ENCODE data around the gene TDG.

Gene TDG

DNA sequence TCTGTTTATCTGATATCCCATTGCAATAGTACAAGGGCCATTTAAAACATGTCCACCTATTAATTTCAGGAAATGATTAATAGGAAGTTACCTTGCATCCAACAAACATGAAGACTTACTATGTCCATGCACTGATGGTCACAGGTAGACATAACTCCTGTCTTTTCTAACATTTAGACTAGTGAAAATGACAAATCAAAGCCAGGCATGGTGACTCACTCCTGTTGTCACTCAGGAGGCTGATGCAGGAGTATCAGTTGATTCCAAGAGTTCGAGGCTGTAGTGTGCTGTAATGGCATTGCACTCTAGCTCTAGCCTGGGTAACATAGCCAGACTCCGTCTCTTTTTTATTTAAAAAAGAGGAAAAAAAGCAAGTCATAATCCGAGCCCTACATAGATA is 20.7 kb upstream of the TDG start:
- H3K36me3 ChIP-seq (ENCODE audit: control insufficient read depth, insufficient read depth, low read length) = peaks cover 48% of the 10 kb centered on the region

DNA sequence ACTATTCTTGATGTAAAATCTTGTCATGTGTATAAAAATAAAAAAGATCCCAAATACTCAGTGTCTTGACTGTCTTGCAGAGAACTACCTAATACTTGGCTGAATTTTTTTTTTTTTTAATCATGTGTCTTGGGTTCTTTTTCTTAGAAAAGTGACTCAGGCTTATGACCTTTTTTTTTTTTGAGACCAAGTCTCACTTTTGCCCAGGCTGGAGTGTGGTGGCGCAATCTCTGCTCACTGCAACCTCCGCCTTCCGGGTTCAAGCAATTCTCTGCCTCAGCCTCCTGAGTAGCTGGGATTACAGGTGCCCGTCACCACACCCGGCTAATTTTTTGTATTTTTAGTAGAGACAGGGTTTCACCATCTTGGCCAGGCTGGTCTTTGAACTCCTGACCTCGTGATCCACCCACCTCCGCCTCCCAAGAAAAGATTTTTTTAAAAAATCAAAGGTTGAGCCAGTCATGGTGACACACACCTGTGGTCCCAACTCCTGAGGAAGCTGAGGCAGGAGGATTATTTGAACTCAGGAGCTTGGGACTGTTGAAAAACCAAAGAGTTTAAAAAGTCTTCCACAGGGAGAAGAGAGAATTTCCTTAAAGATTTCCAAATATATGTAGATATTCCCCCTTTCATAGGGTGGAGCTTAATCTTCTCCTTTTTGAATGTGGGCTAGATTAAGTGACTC is 17.7 kb upstream of the TDG start:
- H3K4me1 ChIP-seq (ENCODE audit: control insufficient read depth, insufficient read depth, low read length) = no peaks in the 10 kb centered on the region
- no peak overlapping the region for H3K4me3 ChIP-seq (ENCODE audit: low read depth, low read length)
- H3K9me3 ChIP-seq (ENCODE audit: control insufficient read depth, insufficient read depth, low read length) = no peaks in the 10 kb centered on the region
- no peaks in the 10 kb centered on the region for H3K27me3 ChIP-seq (ENCODE audit: control insufficient read depth, insufficient read depth, low read length)
- no peak overlapping the region for H3K9ac ChIP-seq (ENCODE audit: low read depth, low read length)
- peaks cover 27% of the 10 kb centered on the region for H3K36me3 ChIP-seq (ENCODE audit: control insufficient read depth, insufficient read depth, low read length)

More for the DNA sequence above, 20.7 kb upstream of the TDG start:
- Histone ChIP-seq H3K27me3 (ENCODE audit: control insufficient read depth, insufficient read depth, low read length) (no peaks in the 10 kb centered on the region), H3K4me1 (ENCODE audit: control insufficient read depth, insufficient read depth, low read length) (no peaks in the 10 kb centered on the region), H3K4me3 (ENCODE audit: low read depth, low read length) (no peak overlapping the region), H3K9me3 (ENCODE audit: control insufficient read depth, insufficient read depth, low read length) (no peaks in the 10 kb centered on the region), H3K9ac (ENCODE audit: low read depth, low read length) (no peak overlapping the region)

DNA sequence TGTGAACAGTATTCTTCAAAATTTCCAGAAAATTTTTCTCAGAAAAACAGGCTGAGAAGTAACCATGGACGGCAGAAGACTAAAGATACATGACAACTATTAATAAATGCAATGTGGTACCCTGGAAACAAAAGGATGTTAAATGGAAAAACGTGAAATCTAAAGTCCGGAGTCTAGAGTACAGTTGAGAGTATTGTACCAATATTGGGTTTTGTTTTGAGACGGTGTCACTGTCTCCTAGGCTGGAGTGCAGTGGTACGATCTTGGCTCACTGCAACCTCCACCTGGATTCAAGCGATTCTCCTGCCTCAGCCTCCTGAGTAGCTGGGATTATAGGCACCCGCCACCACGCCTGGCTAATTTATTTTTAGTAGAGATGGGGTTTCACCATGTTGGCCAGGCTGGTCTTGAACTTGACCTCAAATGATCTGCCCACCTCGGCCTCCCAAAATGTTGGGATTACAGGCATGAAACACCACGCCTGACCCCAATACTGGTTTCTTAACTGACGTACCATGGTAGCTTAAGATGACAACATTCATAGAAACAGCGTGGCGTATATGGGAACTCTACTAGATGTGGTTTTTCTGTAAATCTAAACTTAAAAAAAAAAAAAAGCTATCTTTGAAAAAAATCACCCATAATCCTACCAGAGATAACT is 16.8 kb upstream of the TDG start:
- no peaks in the 10 kb centered on the region for H3K9me3 ChIP-seq (ENCODE audit: control insufficient read depth, insufficient read depth, low read length)
- no peak overlapping the region for H3K4me3 ChIP-seq (ENCODE audit: low read depth, low read length)
- no peaks in the 10 kb centered on the region for H3K4me1 ChIP-seq (ENCODE audit: control insufficient read depth, insufficient read depth, low read length)
- H3K9ac ChIP-seq (ENCODE audit: low read depth, low read length) = no peak overlapping the region
- H3K36me3 ChIP-seq (ENCODE audit: control insufficient read depth, insufficient read depth, low read length) = peaks cover 31% of the 10 kb centered on the region
- no peaks in the 10 kb centered on the region for H3K27me3 ChIP-seq (ENCODE audit: control insufficient read depth, insufficient read depth, low read length)

DNA sequence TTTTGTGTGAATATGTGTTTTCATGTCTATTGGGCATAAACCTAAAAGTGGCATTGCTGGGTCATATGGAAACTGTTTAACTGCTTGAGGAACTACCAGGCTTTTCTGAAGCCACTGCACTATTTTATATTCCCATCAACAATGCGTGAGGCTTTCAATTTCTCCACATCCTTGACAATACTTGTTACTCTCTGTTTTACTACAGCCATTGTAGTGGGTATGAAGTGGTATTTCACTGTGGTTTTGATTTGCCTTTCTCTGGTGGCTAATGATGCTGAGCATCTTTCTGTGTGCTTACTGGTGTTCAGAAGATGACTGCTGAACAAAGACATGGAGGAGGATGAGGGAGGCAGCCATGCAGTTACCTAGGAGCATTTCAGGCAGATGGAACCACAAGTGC is 13.2 kb upstream of the TDG start:
- Histone ChIP-seq H3K9me3 (ENCODE audit: control insufficient read depth, insufficient read depth, low read length) (no peaks in the 10 kb centered on the region), H3K27me3 (ENCODE audit: control insufficient read depth, insufficient read depth, low read length) (no peaks in the 10 kb centered on the region), H3K4me3 (ENCODE audit: low read depth, low read length) (no peak overlapping the region), H3K36me3 (ENCODE audit: control insufficient read depth, insufficient read depth, low read length) (peaks cover 8% of the 10 kb centered on the region), H3K4me1 (ENCODE audit: control insufficient read depth, insufficient read depth, low read length) (peaks cover 2% of the 10 kb centered on the region), H3K9ac (ENCODE audit: low read depth, low read length) (no peak overlapping the region)

DNA sequence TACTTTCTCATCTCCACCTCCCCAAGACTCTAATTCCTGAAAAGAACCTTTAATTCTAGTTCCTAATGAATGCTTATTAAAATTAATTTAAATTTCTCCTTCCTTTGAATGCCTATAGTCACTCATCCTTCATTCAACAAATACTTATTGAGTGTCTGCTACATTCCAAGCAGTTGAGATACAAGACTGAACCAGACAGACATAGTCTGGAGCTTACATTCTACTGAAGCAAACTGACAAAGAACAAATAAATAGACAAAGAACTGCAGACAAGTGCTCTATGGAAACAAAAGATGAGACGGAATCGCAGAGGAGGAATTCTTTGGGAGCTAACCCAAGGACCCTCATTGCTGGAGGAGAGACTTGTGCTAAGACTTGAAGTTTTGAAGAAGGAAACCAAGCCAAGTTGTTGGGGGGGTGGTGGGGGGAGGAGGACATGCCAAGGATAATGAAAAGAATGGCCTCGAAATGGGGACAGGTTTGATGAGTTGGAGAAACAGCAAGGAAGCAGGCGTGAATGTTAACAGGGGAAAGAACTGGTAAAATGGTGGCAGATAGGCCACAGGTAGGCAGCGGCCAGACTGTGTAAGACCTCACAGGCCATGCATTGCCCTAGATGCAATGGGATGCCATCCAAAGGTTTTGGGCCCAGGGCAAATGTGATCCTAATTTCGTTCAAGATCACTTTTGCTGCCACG is 9.7 kb upstream of the TDG start:
- no peaks in the 10 kb centered on the region for H3K27me3 ChIP-seq (ENCODE audit: control insufficient read depth, insufficient read depth, low read length)
- H3K36me3 ChIP-seq (ENCODE audit: control insufficient read depth, insufficient read depth, low read length) = peaks cover 3% of the 10 kb centered on the region
- H3K9me3 ChIP-seq (ENCODE audit: control insufficient read depth, insufficient read depth, low read length) = no peaks in the 10 kb centered on the region
- H3K4me1 ChIP-seq (ENCODE audit: control insufficient read depth, insufficient read depth, low read length) = peaks cover 2% of the 10 kb centered on the region
- peak overlapping the region; percentile 81 for H3K4me3 ChIP-seq (ENCODE audit: low read depth, low read length)
- peak overlapping the region; percentile 80 for H3K9ac ChIP-seq (ENCODE audit: low read depth, low read length)

DNA sequence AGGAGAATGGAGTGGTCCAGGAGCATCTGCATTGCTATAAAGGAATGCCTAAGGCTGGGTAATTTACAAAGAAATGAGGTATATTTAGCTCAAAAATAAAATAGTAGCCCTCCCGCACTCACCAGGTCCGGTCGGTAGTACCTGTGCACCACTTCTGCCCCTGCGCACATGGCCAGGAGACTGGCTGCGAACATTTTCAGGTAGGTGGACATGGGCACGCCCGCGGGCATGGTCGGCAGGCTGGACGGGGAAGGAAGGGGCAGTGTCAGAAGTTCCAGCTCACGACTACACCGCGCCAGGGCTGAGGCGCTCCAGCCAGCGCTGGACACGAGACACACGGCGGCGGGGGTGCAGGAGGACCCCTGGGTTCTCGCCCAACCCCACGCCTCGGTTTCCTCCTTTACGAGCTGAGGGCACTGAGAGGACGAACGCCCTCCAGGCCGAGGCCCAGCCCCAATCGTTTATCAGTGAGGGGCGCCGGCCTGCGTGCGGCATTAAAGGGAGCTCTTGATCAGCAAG is 9.1 kb upstream of the TDG start:
- Histone ChIP-seq H3K36me3 (ENCODE audit: control insufficient read depth, insufficient read depth, low read length) (peaks cover 3% of the 10 kb centered on the region), H3K27me3 (ENCODE audit: control insufficient read depth, insufficient read depth, low read length) (no peaks in the 10 kb centered on the region), H3K9ac (ENCODE audit: low read depth, low read length) (peak overlapping the region; percentile 80), H3K4me3 (ENCODE audit: low read depth, low read length) (peak overlapping the region; percentile 81), H3K4me1 (ENCODE audit: control insufficient read depth, insufficient read depth, low read length) (peaks cover 2% of the 10 kb centered on the region), H3K9me3 (ENCODE audit: control insufficient read depth, insufficient read depth, low read length) (no peaks in the 10 kb centered on the region)

DNA sequence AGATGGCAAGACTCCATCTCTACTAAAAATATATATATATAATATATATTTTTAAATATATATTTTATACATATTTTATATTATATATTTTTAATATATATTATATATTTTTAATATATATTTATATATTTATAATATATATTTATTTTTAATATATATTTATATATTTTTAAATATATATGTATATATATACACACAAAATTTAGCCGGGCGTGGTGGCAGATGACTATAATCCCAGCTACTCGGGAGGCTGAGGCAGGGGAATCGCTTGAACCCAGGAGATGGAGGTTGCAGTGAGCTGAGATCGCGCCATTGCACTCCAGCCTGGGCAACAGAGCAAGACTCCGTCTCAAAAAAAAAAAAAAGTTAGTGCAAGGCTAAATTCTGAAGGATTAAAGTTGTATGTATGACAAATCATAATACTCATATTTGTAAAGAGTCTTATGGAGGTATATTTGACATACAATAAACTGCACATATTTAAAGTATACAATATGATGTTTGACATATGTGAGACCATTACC is 7.7 kb upstream of the TDG start:
- H3K4me1 ChIP-seq (ENCODE audit: control insufficient read depth, insufficient read depth, low read length) = peaks cover 2% of the 10 kb centered on the region
- no peaks in the 10 kb centered on the region for H3K27me3 ChIP-seq (ENCODE audit: control insufficient read depth, insufficient read depth, low read length)
- no peak overlapping the region for H3K9ac ChIP-seq (ENCODE audit: low read depth, low read length)
- H3K4me3 ChIP-seq (ENCODE audit: low read depth, low read length) = no peak overlapping the region
- peaks cover 3% of the 10 kb centered on the region for H3K36me3 ChIP-seq (ENCODE audit: control insufficient read depth, insufficient read depth, low read length)
- H3K9me3 ChIP-seq (ENCODE audit: control insufficient read depth, insufficient read depth, low read length) = no peaks in the 10 kb centered on the region

DNA sequence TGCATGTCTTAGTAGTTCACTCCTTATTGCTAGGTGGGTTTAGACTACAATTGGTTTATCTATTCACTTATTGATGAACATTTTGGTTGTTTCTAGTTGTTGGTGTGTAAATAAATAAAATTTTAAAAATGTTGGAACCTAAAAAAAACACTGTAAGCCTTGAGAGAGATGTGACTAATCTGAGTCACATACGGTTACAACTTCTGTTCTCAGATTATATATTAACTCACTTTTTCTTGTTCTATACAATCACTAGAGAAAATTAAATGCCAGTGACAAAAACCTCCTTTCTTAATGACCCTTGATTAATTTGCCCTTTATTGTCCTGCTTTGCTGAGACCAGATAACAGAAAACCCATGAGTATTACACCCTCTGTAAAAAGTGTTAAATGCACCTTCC is 7.1 kb upstream of the TDG start:
- H3K27me3 ChIP-seq (ENCODE audit: control insufficient read depth, insufficient read depth, low read length) = no peaks in the 10 kb centered on the region
- peaks cover 2% of the 10 kb centered on the region for H3K4me1 ChIP-seq (ENCODE audit: control insufficient read depth, insufficient read depth, low read length)
- H3K4me3 ChIP-seq (ENCODE audit: low read depth, low read length) = no peak overlapping the region

DNA sequence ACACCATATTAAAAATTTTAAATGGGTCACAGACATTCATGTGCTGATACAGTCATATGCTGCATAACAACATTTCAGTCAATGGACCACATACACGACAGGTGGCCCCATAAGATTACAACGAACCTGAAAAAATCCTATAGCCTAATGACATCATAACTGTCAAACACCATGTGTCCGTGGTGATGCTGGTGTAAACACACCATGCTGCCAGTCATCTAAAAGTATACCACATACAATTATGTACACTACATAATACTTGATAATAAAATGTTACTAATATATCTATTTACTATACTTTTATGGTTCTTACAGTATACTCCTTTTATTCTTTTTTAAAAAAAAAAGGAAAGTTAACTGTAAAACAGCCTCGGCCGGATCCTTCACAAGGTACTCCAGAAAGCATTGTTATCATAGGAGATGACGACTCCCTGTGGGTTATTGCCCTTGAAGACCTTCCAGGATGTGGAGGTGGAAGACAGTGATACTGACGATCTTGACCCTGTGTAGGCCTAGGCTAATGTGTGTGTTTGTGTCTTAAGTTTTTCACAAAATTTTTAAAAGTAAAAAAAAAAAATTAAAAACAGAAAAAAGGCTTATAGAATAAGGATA is 5.0 kb upstream of the TDG start:
- H3K9ac ChIP-seq (ENCODE audit: low read depth, low read length) = no peak overlapping the region
- no peaks in the 10 kb centered on the region for H3K9me3 ChIP-seq (ENCODE audit: control insufficient read depth, insufficient read depth, low read length)
- no peaks in the 10 kb centered on the region for H3K27me3 ChIP-seq (ENCODE audit: control insufficient read depth, insufficient read depth, low read length)
- H3K36me3 ChIP-seq (ENCODE audit: control insufficient read depth, insufficient read depth, low read length) = no peaks in the 10 kb centered on the region
- H3K4me1 ChIP-seq (ENCODE audit: control insufficient read depth, insufficient read depth, low read length) = peaks cover under 1% of the 10 kb centered on the region
- H3K4me3 ChIP-seq (ENCODE audit: low read depth, low read length) = no peak overlapping the region

More for the DNA sequence above, 7.1 kb upstream of the TDG start:
- Histone ChIP-seq H3K9ac (ENCODE audit: low read depth, low read length) (no peak overlapping the region), H3K36me3 (ENCODE audit: control insufficient read depth, insufficient read depth, low read length) (no peaks in the 10 kb centered on the region), H3K9me3 (ENCODE audit: control insufficient read depth, insufficient read depth, low read length) (no peaks in the 10 kb centered on the region)

DNA sequence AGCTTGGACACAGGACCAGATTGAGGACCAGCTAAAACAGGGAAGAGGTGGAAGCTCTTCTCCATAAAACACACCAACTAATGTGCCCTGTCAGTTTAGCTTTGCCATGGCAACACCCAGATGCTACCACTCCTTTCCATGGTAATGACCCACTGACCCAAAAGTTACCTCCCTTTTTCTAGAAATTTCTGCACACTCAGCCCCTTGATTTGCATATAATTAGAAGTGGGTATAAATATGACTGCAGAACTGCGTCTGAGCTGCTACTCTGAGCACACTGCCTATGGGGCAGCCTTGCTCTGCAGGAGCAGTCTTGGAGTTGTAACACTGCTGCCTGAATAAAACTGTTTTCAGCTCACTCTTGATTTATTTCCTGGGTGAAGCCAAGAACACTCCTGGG is 3.2 kb upstream of the TDG start:
- Histone ChIP-seq H3K4me1 (ENCODE audit: control insufficient read depth, insufficient read depth, low read length) (no peaks in the 10 kb centered on the region), H3K9ac (ENCODE audit: low read depth, low read length) (no peak overlapping the region), H3K36me3 (ENCODE audit: control insufficient read depth, insufficient read depth, low read length) (no peaks in the 10 kb centered on the region), H3K9me3 (ENCODE audit: control insufficient read depth, insufficient read depth, low read length) (no peaks in the 10 kb centered on the region), H3K27me3 (ENCODE audit: control insufficient read depth, insufficient read depth, low read length) (no peaks in the 10 kb centered on the region), H3K4me3 (ENCODE audit: low read depth, low read length) (no peak overlapping the region)

DNA sequence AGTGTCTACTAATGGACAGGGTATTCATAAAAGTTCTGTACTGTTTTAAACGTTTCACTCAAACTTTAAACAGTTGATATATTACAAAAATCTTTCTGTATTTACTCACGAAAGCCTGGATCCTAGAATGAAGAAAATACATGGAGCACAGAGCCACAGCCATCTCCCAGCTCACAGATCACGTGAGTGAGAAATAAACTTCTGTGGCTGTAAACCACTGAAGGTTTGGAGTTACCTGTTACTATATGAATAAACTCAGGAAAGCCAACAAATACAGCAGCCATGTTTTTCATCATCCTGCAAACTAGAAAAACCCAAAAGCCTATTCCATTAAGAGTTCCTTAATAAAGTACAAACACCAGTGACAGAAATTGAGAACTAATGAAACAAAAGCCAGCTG is 867 bp upstream of the TDG start:
- H3K9ac ChIP-seq (ENCODE audit: low read depth, low read length) = peak overlapping the region; percentile 88
- H3K9me3 ChIP-seq (ENCODE audit: control insufficient read depth, insufficient read depth, low read length) = no peaks in the 10 kb centered on the region
- no peaks in the 10 kb centered on the region for H3K4me1 ChIP-seq (ENCODE audit: control insufficient read depth, insufficient read depth, low read length)
- H3K27me3 ChIP-seq (ENCODE audit: control insufficient read depth, insufficient read depth, low read length) = no peaks in the 10 kb centered on the region
- H3K4me3 ChIP-seq (ENCODE audit: low read depth, low read length) = peak overlapping the region; percentile 96
- no peaks in the 10 kb centered on the region for H3K36me3 ChIP-seq (ENCODE audit: control insufficient read depth, insufficient read depth, low read length)
